Tibial artery (tissue), 4 donors: ENCODE data around the gene SRPK1.
A peak's percentile ranks its signal among the peaks of the same experiment; 100 is the strongest.
"Not testable (repeated sequence)": the region's sequence is repeated elsewhere in the genome, so short reads cannot be mapped to it uniquely, and the experiment has no call there.

ENCODE experiments used
- DNase-seq, 2 donors: peaks; one replicate each; pipeline ENCODE4 v3.0.0-alpha.2; 2019
- H3K27ac ChIP-seq, 2 donors: fragments of 200-600 bp; sonication (generic) in 1 of 2; 1 replicate in 1 of 2; 2 replicates in 1 of 2; pipeline ENCODE4 v1.5.1; 2018 to 2019; ENCODE audit warnings: mild to moderate bottlenecking in 1 of 2
- H3K27me3 ChIP-seq, 2 donors: fragments of 200-600 bp; sonication (generic) in 1 of 2; one replicate each; pipeline versions ENCODE4 v1.5.1 to v1.6.0; 2016 to 2019
- H3K36me3 ChIP-seq, 3 donors: fragments of 200-600 bp; sonication (generic) in 2 of 3; one replicate each; pipeline ENCODE4 v1.5.1; 2016 to 2019; ENCODE audit warnings: mild to moderate bottlenecking in 2 of 3
- H3K4me1 ChIP-seq, 4 donors: fragments of 200-600 bp; sonication (generic) in 2 of 4; 1 replicate in 3 of 4; 2 replicates in 1 of 4; pipeline ENCODE4 v1.5.1; 2016 to 2019
- H3K4me3 ChIP-seq, 2 donors: fragments of 200-600 bp; sonication (generic) in 1 of 2; 1 replicate in 1 of 2; 2 replicates in 1 of 2; pipeline ENCODE4 v1.5.1; 2018 to 2019; ENCODE audit warnings: mild to moderate bottlenecking in 2 of 2
- H3K9me3 ChIP-seq, 3 donors: fragments of 200-600 bp; sonication (generic) in 1 of 3; one replicate each; pipeline ENCODE4 v1.5.1; 2016 to 2019
- CTCF ChIP-seq, 2 experiments: fragments of 200-600 bp in 1 of 2; fragments of 450-650 bp in 1 of 2; IDR thresholded peaks; one replicate each; pipeline ENCODE4 v1.5.1; 2017 to 2019; ENCODE audit warnings: antibody characterized with exemption in 2 of 2, mild to moderate bottlenecking in 1 of 2, moderate library complexity in 1 of 2
- intact Hi-C: fragments of 100-400 bp; cut with DNase I; formaldehyde crosslinking; loops from one replicate; pipeline ENCODE4 v1.15.0; 2023; ENCODE audit warnings: low total_unique reads

Gene SRPK1

GRCh38 chr6:35919085-35919826 is 1.6 kb downstream of the SRPK1 start:
- peaks cover 0 to 36% (median 13%) of the 10 kb centered on the region in 4 donors for H3K4me1 ChIP-seq
- TF ChIP-seq CTCF (IDR thresholded peaks at IDR 0.05), result no peak
- H3K9me3 ChIP-seq, result no peaks in the 10 kb centered on the region
- peak overlapping the region; percentile 92 to 95 for H3K4me3 ChIP-seq
- no peaks in the 10 kb centered on the region for H3K36me3 ChIP-seq
- H3K27ac ChIP-seq, result peak overlapping the region in 1 of 2 donors; percentile 80
- H3K27me3 ChIP-seq, result no peaks in the 10 kb centered on the region
- intact Hi-C loops, result no loop called here
- no peak for DNase-seq

- peaks cover 0 to 35% (median 12%) of the 10 kb centered on the region in 4 donors for H3K4me1 ChIP-seq
- H3K27me3 ChIP-seq, H3K4me3 ChIP-seq, H3K9me3 ChIP-seq, DNase-seq, H3K36me3 ChIP-seq, H3K27ac ChIP-seq, intact Hi-C loops: not testable (repeated sequence)
Observed at GRCh38 chr6:35916893-35917292, 4.0 kb downstream of the SRPK1 start.

GRCh38 chr6:35916056-35916455 is 4.8 kb downstream of the SRPK1 start:
- no peak for TF ChIP-seq CTCF (IDR thresholded peaks at IDR 0.05)
- DNase-seq, result no peak
- peaks cover 0 to 28% (median 10%) of the 10 kb centered on the region in 4 donors for H3K4me1 ChIP-seq
- no peaks in the 10 kb centered on the region for H3K9me3 ChIP-seq
- H3K36me3 ChIP-seq, result no peaks in the 10 kb centered on the region
- intact Hi-C loops, result no loop called here
- H3K4me3 ChIP-seq, result no peak overlapping the region
- no peaks in the 10 kb centered on the region for H3K27me3 ChIP-seq
- H3K27ac ChIP-seq, result no peak overlapping the region

GRCh38 chr6:35914536-35914935 is 6.4 kb downstream of the SRPK1 start:
- TF ChIP-seq CTCF (IDR thresholded peaks at IDR 0.05), result no peak
- peaks cover 0 to 2% (median 0%) of the 10 kb centered on the region in 3 donors for H3K36me3 ChIP-seq
- H3K4me1 ChIP-seq, result peaks cover 0 to 26% (median 7%) of the 10 kb centered on the region in 4 donors
- H3K27me3 ChIP-seq, result no peaks in the 10 kb centered on the region
- H3K9me3 ChIP-seq, result no peaks in the 10 kb centered on the region
- no peak overlapping the region for H3K4me3 ChIP-seq
- DNase-seq, result no peak
- H3K27ac ChIP-seq, result no peak overlapping the region
- intact Hi-C loops, result no loop called here

- Histone ChIP-seq H3K27ac (no peak overlapping the region), H3K4me3 (no peak overlapping the region), H3K9me3 (peaks cover 0 to 7% (median 0%) of the 10 kb centered on the region in 3 donors), H3K4me1 (peaks cover 0 to 7% (median 0%) of the 10 kb centered on the region in 4 donors), H3K36me3 (peaks cover 0 to 11% (median 4%) of the 10 kb centered on the region in 3 donors), H3K27me3 (no peaks in the 10 kb centered on the region)
- intact Hi-C loops, result no loop called here
- no peak for TF ChIP-seq CTCF (IDR thresholded peaks at IDR 0.05)
- no peak for DNase-seq
Observed at GRCh38 chr6:35911871-35912653, 8.8 kb downstream of the SRPK1 start.

- intact Hi-C loops, H3K27ac ChIP-seq, H3K27me3 ChIP-seq, H3K4me3 ChIP-seq, DNase-seq, H3K9me3 ChIP-seq, H3K4me1 ChIP-seq: not testable (repeated sequence)
- peaks cover 0 to 11% (median 7%) of the 10 kb centered on the region in 3 donors for H3K36me3 ChIP-seq
Observed at GRCh38 chr6:35909571-35909970, 11.3 kb downstream of the SRPK1 start.

GRCh38 chr6:35908753-35909401 is 12.0 kb downstream of the SRPK1 start:
- H3K4me1 ChIP-seq, H3K4me3 ChIP-seq, intact Hi-C loops, H3K27me3 ChIP-seq, DNase-seq, H3K27ac ChIP-seq, H3K9me3 ChIP-seq: not testable (repeated sequence)
- peaks cover 5 to 14% (median 11%) of the 10 kb centered on the region in 3 donors for H3K36me3 ChIP-seq
